ENCODE results near the gene TMEM218. TPM values are rescaled to one million over a fixed set of nuclear protein-coding genes. Genes with fewer than 3 reads are reported as not detected.
"Not testable (repeated sequence)": the region's sequence is repeated elsewhere in the genome, so short reads cannot be mapped to it uniquely, and the experiment has no call there.

The TMEM218 gene
- total RNA-seq, 1 donor from 2014 or later, result 11.9 TPM

DNA sequence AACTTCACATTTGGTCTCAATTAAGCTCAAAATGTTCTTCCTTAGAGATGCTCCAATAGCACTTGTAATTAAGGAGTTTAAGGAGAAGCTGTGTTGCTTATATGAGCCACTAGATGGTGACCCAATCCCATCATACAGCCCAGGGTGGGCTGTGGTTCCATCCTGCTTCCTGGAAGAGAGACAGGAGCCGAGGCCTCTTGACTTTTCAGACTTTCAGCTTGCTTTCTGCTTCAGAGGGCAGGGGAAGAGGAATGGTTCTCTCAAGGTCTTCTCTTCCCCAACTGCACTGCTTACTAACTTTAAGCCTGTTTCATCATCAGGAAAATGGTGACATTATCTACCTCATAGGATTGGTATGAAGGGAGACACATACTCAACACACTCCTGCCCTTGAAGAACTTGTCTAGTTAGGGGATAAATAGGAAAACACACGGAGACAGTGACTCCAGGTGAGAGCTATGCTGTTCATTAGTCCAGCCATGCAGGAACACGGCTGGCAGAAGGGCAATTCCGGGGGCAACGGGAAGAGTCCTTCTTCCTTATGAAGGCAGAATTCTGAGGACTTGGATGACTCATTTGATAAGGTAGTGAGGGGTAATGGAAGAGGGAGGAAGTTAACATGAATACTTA is 20.1 kb downstream of the TMEM218 start:
- Mint-ChIP-seq H3K36me3 (ENCODE audit: low read depth, unreplicated experiment) (no peaks in the 10 kb centered on the region), H3K9me3 (ENCODE audit: unreplicated experiment) (no peaks in the 10 kb centered on the region), H3K27me3 (ENCODE audit: low read depth, unreplicated experiment) (no peaks in the 10 kb centered on the region), H3K27ac (ENCODE audit: unreplicated experiment) (peak overlapping the region; percentile 97), H3K4me3 (ENCODE audit: unreplicated experiment) (peak overlapping the region; percentile 69), H3K4me1 (ENCODE audit: low read depth, unreplicated experiment) (peaks cover 19% of the 10 kb centered on the region)
- H3K4me2 ChIP-seq (ENCODE audit: low read length), result peak overlapping the region; percentile 55
- peak overlapping the region; percentile 35 for H3K27ac ChIP-seq (ENCODE audit: low read depth, low read length)
- no peak overlapping the region for H3K4me3 ChIP-seq (ENCODE audit: insufficient read depth, low read depth, low read length)
- no peaks in the 10 kb centered on the region for H3K79me2 ChIP-seq (ENCODE audit: insufficient read depth, low read length)
- FAIRE-seq (peak; percentile 23), DNase-seq (ENCODE audit: low read depth) (peak; percentile 64)
- H3K4me1 ChIP-seq (ENCODE audit: insufficient read depth, low read length), result peaks cover 16% of the 10 kb centered on the region
- H3K9me3 ChIP-seq (ENCODE audit: insufficient read depth, low read depth, low read length), result no peaks in the 10 kb centered on the region
- peak overlapping the region; percentile 52 for H2AFZ ChIP-seq (ENCODE audit: low read depth, low read length)
- no peaks in the 10 kb centered on the region for H4K20me1 ChIP-seq (ENCODE audit: insufficient read depth, low read length)
- TF ChIP-seq, protein P1, sequence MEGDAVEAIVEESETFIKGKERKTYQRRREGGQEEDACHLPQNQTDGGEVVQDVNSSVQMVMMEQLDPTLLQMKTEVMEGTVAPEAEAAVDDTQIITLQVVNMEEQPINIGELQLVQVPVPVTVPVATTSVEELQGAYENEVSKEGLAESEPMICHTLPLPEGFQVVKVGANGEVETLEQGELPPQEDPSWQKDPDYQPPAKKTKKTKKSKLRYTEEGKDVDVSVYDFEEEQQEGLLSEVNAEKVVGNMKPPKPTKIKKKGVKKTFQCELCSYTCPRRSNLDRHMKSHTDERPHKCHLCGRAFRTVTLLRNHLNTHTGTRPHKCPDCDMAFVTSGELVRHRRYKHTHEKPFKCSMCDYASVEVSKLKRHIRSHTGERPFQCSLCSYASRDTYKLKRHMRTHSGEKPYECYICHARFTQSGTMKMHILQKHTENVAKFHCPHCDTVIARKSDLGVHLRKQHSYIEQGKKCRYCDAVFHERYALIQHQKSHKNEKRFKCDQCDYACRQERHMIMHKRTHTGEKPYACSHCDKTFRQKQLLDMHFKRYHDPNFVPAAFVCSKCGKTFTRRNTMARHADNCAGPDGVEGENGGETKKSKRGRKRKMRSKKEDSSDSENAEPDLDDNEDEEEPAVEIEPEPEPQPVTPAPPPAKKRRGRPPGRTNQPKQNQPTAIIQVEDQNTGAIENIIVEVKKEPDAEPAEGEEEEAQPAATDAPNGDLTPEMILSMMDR (IDR thresholded peaks at IDR 0.05; ENCODE audit: insufficient read depth, low read depth, low read length), result peak; percentile 78
- TF ChIP-seq EZH2 (IDR thresholded peaks at IDR 0.05; ENCODE audit: insufficient read depth, low read length), result no peak
- H3K9ac ChIP-seq (ENCODE audit: low read length), result no peak overlapping the region
- no peaks in the 10 kb centered on the region for H3K36me3 ChIP-seq (ENCODE audit: insufficient read depth, low read length)
- H3K27me3 ChIP-seq (ENCODE audit: insufficient read depth, low read length), result no peaks in the 10 kb centered on the region

DNA sequence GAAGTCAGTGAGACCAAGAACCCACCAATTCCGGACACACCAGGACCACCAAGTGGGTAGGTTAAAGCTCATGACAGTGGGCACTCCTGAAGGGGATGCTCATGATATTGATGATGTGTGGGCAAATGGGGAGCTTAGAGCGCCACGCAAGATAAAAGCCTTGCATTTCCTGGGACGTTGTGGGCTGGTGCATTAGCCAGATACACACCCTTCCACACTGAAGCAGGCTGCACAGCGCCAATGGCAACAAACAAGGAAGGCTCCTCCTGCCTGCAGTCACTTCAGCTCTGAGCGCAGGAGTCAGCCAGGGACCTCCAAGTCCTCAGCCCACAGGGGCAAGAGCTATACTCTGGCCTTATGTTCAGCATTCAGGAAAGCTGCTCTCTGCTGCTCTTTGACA is 20.6 kb downstream of the TMEM218 start:
- no peak for TF ChIP-seq EZH2 (IDR thresholded peaks at IDR 0.05; ENCODE audit: insufficient read depth, low read length)
- TF ChIP-seq, protein P1 (IDR thresholded peaks at IDR 0.05; ENCODE audit: insufficient read depth, low read depth, low read length), result no peak
- H3K4me3 Mint-ChIP-seq (ENCODE audit: unreplicated experiment), result peak overlapping the region; percentile 20
- H3K27ac Mint-ChIP-seq (ENCODE audit: unreplicated experiment), result peak overlapping the region; percentile 97
- peaks cover 3% of the 10 kb centered on the region for H3K27me3 Mint-ChIP-seq (ENCODE audit: low read depth, unreplicated experiment)
- no peak overlapping the region for H2AFZ ChIP-seq (ENCODE audit: low read depth, low read length)
- no peaks in the 10 kb centered on the region for H3K79me2 ChIP-seq (ENCODE audit: insufficient read depth, low read length)
- no peak for DNase-seq (ENCODE audit: low read depth)
- peaks cover 16% of the 10 kb centered on the region for H3K4me1 ChIP-seq (ENCODE audit: insufficient read depth, low read length)
- peak overlapping the region; percentile 35 for H3K27ac ChIP-seq (ENCODE audit: low read depth, low read length)
- H4K20me1 ChIP-seq (ENCODE audit: insufficient read depth, low read length), result no peaks in the 10 kb centered on the region
- no peaks in the 10 kb centered on the region for H3K27me3 ChIP-seq (ENCODE audit: insufficient read depth, low read length)
- H3K4me2 ChIP-seq (ENCODE audit: low read length), result no peak overlapping the region
- no peaks in the 10 kb centered on the region for H3K9me3 Mint-ChIP-seq (ENCODE audit: unreplicated experiment)
- H3K9ac ChIP-seq (ENCODE audit: low read length), result no peak overlapping the region
- no peak overlapping the region for H3K4me3 ChIP-seq (ENCODE audit: insufficient read depth, low read depth, low read length)
- H3K36me3 Mint-ChIP-seq (ENCODE audit: low read depth, unreplicated experiment), result no peaks in the 10 kb centered on the region
- H3K9me3 ChIP-seq (ENCODE audit: insufficient read depth, low read depth, low read length), result no peaks in the 10 kb centered on the region
- H3K4me1 Mint-ChIP-seq (ENCODE audit: low read depth, unreplicated experiment), result peaks cover 19% of the 10 kb centered on the region
- FAIRE-seq, result no peak
- H3K36me3 ChIP-seq (ENCODE audit: insufficient read depth, low read length), result no peaks in the 10 kb centered on the region

DNA sequence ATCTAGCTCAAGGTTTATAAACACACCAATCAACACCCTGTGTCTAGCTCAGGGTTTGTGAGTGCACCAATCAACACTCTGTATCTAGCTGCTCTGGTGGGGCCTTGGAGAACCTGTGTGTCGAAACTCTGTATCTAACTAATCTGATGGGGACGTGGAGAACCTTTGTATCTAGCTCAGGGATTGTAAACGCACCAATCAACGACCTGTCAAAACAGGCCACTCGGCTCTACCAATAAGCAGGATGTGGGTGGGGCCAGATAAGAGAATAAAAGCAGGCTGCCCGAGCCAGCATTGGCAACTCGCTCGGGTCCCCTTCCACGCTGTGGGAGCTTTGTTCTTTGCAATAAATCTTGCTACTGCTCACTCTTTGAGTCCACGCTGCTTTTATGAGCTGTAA is 21.3 kb downstream of the TMEM218 start:
- H3K27me3 ChIP-seq (ENCODE audit: insufficient read depth, low read length); H3K9me3 ChIP-seq (ENCODE audit: insufficient read depth, low read depth, low read length); H3K4me2 ChIP-seq (ENCODE audit: low read length); H3K36me3 Mint-ChIP-seq (ENCODE audit: low read depth, unreplicated experiment); H3K9me3 Mint-ChIP-seq (ENCODE audit: unreplicated experiment); H3K9ac ChIP-seq (ENCODE audit: low read length); H3K36me3 ChIP-seq (ENCODE audit: insufficient read depth, low read length); H3K4me3 ChIP-seq (ENCODE audit: insufficient read depth, low read depth, low read length); FAIRE-seq; DNase-seq (ENCODE audit: low read depth); H3K4me3 Mint-ChIP-seq (ENCODE audit: unreplicated experiment); H3K79me2 ChIP-seq (ENCODE audit: insufficient read depth, low read length); H3K27ac ChIP-seq (ENCODE audit: low read depth, low read length); H2AFZ ChIP-seq (ENCODE audit: low read depth, low read length); H3K27me3 Mint-ChIP-seq (ENCODE audit: low read depth, unreplicated experiment); H4K20me1 ChIP-seq (ENCODE audit: insufficient read depth, low read length): not testable (repeated sequence)
- Mint-ChIP-seq H3K4me1 (ENCODE audit: low read depth, unreplicated experiment) (peaks cover 19% of the 10 kb centered on the region), H3K27ac (ENCODE audit: unreplicated experiment) (peak overlapping the region; percentile 84)
- H3K4me1 ChIP-seq (ENCODE audit: insufficient read depth, low read length), result peaks cover 16% of the 10 kb centered on the region

DNA sequence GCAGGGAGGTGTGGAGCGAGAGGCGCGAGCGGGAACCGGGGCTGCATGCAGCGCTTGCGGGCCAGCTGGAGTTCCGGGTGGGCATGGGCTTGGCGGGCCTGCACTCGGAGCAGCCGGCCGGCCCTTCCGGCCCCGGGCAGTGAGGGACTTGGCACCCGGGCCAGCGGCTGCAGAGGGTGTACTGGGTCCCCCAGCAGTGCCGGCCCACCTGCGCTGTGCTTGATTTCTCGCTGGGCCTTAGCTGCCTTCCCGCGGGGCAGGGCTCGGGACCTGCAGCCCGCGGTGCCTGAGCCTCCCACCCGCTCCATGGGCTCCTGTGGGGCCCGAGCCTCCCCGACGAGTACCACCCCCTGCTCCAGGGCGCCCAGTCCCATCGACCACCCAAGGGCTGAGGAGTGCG is 21.9 kb downstream of the TMEM218 start:
- not testable (repeated sequence) for H3K4me3 ChIP-seq (ENCODE audit: insufficient read depth, low read depth, low read length); H4K20me1 ChIP-seq (ENCODE audit: insufficient read depth, low read length); H3K27ac ChIP-seq (ENCODE audit: low read depth, low read length); H3K4me2 ChIP-seq (ENCODE audit: low read length); H3K4me3 Mint-ChIP-seq (ENCODE audit: unreplicated experiment); H3K9ac ChIP-seq (ENCODE audit: low read length); H3K27ac Mint-ChIP-seq (ENCODE audit: unreplicated experiment); FAIRE-seq; H3K36me3 ChIP-seq (ENCODE audit: insufficient read depth, low read length); H3K27me3 Mint-ChIP-seq (ENCODE audit: low read depth, unreplicated experiment); DNase-seq (ENCODE audit: low read depth); H3K36me3 Mint-ChIP-seq (ENCODE audit: low read depth, unreplicated experiment); H3K27me3 ChIP-seq (ENCODE audit: insufficient read depth, low read length); H2AFZ ChIP-seq (ENCODE audit: low read depth, low read length); H3K9me3 ChIP-seq (ENCODE audit: insufficient read depth, low read depth, low read length); H3K9me3 Mint-ChIP-seq (ENCODE audit: unreplicated experiment); H3K79me2 ChIP-seq (ENCODE audit: insufficient read depth, low read length)
- H3K4me1 Mint-ChIP-seq (ENCODE audit: low read depth, unreplicated experiment), result peaks cover 20% of the 10 kb centered on the region
- peaks cover 16% of the 10 kb centered on the region for H3K4me1 ChIP-seq (ENCODE audit: insufficient read depth, low read length)
